Activated CD4-positive, CD25-positive, alpha-beta regulatory T cell treated with anti-CD3 and anti-CD28 coated beads, Interleukin-2, amount 50 U/mL, for 16 hours (primary cell): ENCODE results near the gene NUDCD3.

Experiments
- DNase-seq: peaks from one replicate; pipeline ENCODE4 v3.0.0-alpha.2; 2020; ENCODE audit warnings: low read depth, low spot score

The NUDCD3 gene

GRCh38 chr7:44366986-44367385, 123.5 kb downstream of the NUDCD3 start:
- no peak for DNase-seq

DNA sequence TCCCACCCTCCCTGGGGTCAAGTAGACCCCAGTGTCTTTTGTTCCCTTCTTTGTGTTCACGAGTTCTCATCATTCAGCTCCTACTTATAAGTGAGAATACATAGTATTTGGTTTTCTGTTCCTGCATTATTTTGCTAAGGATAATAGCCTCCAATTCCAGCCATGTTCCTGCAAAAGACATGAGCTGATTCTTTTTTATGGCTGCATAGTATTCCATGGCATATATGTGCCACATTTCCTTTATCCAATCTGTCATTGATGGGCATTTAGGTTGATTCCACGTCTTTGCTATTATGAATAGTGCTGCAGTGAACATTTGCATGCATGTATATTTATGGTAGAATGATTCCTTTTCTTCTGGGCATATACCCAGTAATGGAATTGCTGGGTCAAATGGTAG, 136.8 kb downstream of the NUDCD3 start:
- DNase-seq = no peak

DNA sequence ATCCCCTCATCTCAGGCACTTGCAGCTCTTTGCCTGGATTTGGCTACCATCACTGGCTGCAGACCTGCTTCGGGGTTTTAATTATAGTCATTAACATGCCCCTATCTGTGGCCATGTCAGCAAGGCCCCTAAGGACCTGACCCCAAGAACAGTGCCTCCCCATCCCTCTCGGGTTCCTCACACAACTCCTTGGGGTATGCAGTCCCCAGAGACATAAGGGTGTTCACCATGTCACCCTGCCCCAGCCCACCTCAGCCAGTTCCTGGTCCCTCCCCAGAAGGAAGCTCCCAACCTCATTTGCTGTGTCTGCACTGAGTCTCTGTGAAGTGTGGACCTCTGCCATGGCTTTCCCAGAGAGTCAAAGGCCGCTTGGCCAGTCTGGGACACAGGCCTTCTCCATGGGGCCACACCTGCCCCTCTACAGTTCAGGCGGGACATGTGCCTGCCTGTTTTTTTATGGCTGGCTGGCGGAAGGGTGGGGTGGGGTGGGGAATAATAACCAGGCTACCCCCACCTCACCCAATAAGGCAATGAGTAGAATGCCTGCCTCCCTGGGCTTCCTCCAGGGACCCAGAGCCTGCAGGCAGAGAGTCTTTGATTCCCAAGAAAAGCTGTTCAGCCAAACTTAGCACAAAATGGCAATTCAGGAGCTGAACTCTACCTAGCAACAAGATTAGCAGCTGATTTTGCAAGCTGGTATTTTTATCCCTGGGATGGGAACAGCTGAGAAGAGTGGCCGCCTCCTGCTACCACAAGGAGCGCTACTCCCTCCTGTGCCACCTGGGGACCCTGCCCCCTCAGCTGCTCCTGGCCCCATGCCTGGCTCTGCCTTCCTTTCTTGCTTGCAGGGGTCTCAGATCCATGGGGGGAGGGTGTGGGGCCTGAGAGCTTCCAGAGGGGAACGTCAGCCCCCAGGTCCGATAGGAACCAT, 141.3 kb downstream of the NUDCD3 start:
- DNase-seq = no peak

GRCh38 chr7:44348300-44348699, 142.2 kb downstream of the NUDCD3 start:
- no peak for DNase-seq

- DNase-seq = no peak
These were observed 142.8 kb downstream of the NUDCD3 start for GRCh38 chr7:44347546-44348114.

DNA sequence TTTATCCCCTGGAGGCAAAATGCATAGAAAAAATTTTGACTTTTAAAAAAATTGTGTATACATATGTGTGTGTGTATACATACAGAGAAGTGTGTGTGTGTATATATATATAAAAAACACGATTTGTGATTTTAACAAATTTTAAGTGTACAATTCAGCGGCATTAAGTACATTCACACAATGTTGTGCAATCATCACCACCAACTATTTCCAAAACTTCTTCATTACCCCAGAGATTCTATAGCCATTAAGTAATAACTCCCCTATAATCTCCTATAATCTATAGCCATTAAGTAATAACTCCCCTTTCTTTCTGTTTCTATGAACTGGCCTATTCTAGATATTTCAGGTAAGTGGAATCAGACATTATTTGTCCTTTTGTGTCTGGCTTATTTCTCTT, 144.4 kb downstream of the NUDCD3 start:
- DNase-seq = no peak

DNA sequence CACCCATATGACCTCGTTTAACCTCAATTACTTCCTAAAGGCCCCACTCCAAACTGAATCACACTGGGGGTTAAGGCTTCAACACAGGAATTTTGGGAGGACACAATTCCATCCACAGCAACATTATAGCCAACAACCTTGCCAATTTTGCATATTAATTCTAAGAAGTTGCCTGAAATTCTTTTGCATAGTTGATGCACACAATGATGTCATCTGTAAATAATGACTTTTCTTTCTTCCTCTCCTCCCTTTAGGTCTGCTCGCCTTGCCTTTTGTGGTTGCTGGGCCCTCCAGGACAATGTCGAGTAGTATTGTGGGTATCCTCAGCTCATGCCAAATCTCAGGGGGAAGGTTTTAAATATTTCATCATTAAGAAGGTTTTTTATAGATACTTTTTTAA, 149.1 kb downstream of the NUDCD3 start:
- DNase-seq = no peak

DNA sequence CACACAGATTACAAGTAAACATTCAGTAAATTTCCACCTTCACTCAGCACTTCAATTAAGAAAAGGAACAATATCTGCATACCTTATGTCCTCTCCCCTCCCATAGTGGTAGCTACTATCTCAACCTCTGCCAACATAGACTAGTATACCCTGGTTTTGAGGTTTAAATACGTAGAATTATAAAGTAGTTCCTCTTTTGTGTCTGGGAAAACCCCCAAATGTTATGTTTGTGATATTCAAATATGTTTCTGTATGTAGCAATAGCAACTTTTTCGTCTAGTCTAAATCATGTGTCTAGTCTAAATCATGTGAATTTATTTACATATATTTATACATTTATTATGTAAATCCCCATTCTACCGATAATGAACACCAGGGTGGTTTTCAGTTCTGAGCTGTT, 151.9 kb downstream of the NUDCD3 start:
- no peak for DNase-seq

- no peak for DNase-seq
These were observed 154.0 kb downstream of the NUDCD3 start for GRCh38 chr7:44336491-44336890.

GRCh38 chr7:44335184-44335583, 155.3 kb downstream of the NUDCD3 start:
- DNase-seq = no peak

DNA sequence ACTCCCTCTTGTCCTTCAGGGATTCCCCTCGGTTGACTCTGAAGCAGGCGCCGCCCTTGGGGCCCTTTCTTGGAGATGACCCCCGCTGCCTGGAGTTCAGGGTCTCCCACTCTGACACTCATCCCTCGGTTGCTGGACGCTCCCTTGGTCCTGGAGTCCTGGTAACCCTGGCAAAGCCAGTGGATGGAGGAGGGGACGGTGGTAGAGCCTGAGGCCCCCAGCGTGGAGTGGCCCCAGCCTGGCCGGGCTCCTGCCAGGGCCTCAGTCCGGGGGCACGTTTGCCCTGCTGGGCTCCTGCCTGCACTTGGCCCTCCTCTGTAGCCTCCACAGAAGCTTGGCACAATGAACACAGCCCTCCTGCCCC, 155.7 kb downstream of the NUDCD3 start:
- DNase-seq = no peak

DNA sequence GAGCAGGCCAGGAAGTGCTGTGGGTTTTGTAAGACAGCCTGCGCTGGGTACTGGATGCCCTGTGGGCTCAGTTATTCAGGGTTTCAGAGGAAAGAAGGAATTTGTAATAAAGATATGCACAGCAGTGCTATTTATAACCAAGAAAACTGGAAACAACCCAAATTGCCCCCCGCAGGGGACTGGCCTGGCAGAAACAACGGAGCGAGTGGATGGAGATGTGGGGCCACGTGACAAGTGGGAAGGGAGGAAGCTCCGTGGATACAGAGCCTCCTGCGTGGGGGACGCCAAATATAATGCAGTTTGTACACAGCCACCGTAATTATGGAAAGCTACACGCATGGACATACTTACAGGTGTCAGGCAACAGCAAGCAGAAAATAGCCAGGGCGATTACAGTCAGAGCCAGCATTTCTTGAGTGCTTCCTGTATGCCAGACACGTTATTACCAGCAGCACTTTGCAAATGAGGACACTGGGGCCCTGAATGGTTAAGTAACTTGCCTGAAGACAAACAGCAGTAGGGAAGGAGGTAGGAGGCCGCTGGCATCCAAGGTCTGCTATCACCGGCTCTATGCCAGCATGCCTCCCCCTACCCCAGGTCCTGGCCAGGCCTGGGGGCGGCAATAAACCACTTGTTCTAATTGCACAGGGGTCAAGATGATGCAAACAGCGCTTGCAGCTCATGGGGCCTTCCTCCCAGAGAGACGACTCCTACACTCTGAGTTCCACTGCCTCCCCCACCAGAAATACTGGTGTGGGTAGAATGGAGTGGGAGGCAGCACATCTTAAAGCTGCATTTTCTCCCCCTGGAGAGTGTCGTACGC, 156.3 kb downstream of the NUDCD3 start:
- DNase-seq = no peak

DNA sequence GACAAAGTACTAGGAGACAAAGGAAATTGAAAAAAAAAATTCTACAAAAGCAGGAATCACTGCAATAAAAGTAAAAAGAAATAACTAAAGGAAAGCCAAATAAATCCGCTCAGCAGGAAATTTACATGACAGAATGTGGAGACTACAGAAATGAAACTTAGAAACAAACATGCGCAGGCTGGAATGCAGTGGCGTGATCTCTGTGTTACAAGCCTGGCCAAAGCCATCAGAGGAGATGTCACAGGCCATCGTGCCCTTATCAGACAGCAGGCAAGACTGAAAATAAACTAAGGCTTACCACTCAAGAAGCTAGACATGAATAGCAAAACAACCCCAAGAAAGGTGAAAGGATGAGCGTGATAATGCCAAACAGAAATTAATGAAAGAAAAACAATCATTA, 158.8 kb downstream of the NUDCD3 start:
- DNase-seq = no peak

- DNase-seq = no peak
These were observed 160.1 kb downstream of the NUDCD3 start for GRCh38 chr7:44330331-44330730.

DNA sequence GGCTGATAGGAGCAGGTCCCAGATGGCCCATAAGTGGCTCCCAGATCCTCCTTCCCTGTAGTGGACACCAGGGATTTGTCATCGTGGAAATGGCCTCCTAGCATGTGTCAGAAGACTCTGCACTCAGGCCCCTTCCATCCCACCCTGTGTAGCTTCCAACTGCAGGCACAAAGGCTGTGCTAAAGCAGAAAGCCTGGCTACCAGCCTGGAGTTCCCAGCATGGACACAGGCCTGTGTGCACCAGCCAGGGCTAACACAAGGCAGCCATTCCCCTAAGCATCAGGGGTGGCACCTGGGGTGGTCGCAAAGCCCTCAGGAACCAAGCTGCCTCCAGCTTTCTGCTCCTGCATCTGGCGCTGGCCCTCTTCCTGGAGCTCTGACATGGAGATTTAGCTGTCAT, 160.6 kb downstream of the NUDCD3 start:
- DNase-seq = no peak
